H1 (cell line): Measurements from ENCODE around the gene SCUBE2. TPM values are rescaled to one million over a fixed set of nuclear protein-coding genes. Genes with fewer than 3 reads are reported as not detected.
A peak's percentile ranks its signal among the peaks of the same experiment; 100 is the strongest.

Source experiments
- CTCF ChIA-PET: fragments of 300-600 bp; sonication (Branson Sonifier 250); formaldehyde crosslinking; loops from one replicate; lab custom pipeline; 2021; ENCODE audit not compliant: partially characterized antibody; lab: Charles Lee
- POLR2A ChIA-PET: fragments of 300-600 bp; sonication (Branson Sonifier 250); formaldehyde crosslinking; loops from one replicate; lab custom pipeline; 2021; ENCODE audit warnings: inconsistent platforms; ENCODE audit not compliant: partially characterized antibody; lab: Charles Lee
- DNase-seq, 2 experiments: peaks; one replicate each; pipeline versions ENCODE4 v3.0.0 to v3.0.0-alpha.2; 2010 to 2022; ENCODE audit warnings: low spot score in 2 of 2, low read depth in 1 of 2, mixed read lengths in 1 of 2
- FAIRE-seq: peaks from 2 replicates; lab custom pipeline; 2011; peaks lifted over from hg19 to GRCh38; lab: Jason Lieb, UNC
- H2AFZ ChIP-seq: 2 replicates; pipeline ENCODE4 v1.8.1; 2012; ENCODE audit warnings: low read length, inconsistent platforms
- H2AK5ac ChIP-seq: 2 replicates; pipeline ENCODE4 v1.6.1; 2013; ENCODE audit warnings: low read depth, low read length
- H2BK120ac ChIP-seq: replicated peaks from 2 replicates; pipeline ENCODE3; 2013; ENCODE audit warnings: low read depth, low read length, inconsistent platforms
- H2BK12ac ChIP-seq: 2 replicates; pipeline ENCODE4 v1.6.1; 2013; ENCODE audit warnings: low read depth, low read length
- H2BK15ac ChIP-seq: 2 replicates; pipeline ENCODE4 v1.6.1; 2013; ENCODE audit warnings: low read length
- H2BK20ac ChIP-seq: 2 replicates; pipeline ENCODE4 v1.6.1; 2013; ENCODE audit warnings: low read length
- H2BK5ac ChIP-seq: 2 replicates; pipeline ENCODE4 v1.6.1; 2013; ENCODE audit warnings: low read depth, low read length
- H3K14ac ChIP-seq: 2 replicates; pipeline ENCODE4 v1.6.1; 2013; ENCODE audit warnings: inconsistent platforms; ENCODE audit not compliant: insufficient read length
- H3K18ac ChIP-seq: 2 replicates; pipeline ENCODE4 v1.6.1; 2013; ENCODE audit warnings: low read length; ENCODE audit errors: extremely low read depth
- H3K23ac ChIP-seq: 2 replicates; pipeline ENCODE4 v1.6.1; 2013; ENCODE audit warnings: inconsistent platforms; ENCODE audit not compliant: insufficient read length
- H3K23me2 ChIP-seq: 2 replicates; pipeline ENCODE4 v1.6.1; 2013; ENCODE audit warnings: low read depth, low read length
- H3K27ac ChIP-seq: 2 replicates; pipeline ENCODE4 v1.6.1; 2011; ENCODE audit warnings: low read depth, low read length, inconsistent platforms
- H3K27me3 ChIP-seq, 4 experiments: replicated peaks in 1 of 4; 1 replicate in 1 of 4; 2 replicates in 3 of 4; pipeline versions ENCODE4 v1.6.1 to v1.8.1; 2011 to 2013; ENCODE audit warnings: low read length in 3 of 4, mild to moderate bottlenecking in 3 of 4, inconsistent platforms in 2 of 4, mixed read lengths in 2 of 4, moderate library complexity in 1 of 4; ENCODE audit not compliant: control insufficient read depth in 3 of 4, insufficient read depth in 3 of 4; ENCODE audit errors: extremely low read depth in 1 of 4
- H3K36me3 ChIP-seq, 4 experiments: 2 replicates each; pipeline versions ENCODE4 v1.6.1 to v1.8.1; 2011 to 2013; ENCODE audit warnings: mild to moderate bottlenecking in 4 of 4, low read length in 3 of 4, moderate library complexity in 2 of 4, control low read depth in 1 of 4, inconsistent platforms in 1 of 4; ENCODE audit not compliant: insufficient read depth in 4 of 4, control insufficient read depth in 2 of 4
- H3K4ac ChIP-seq: replicated peaks from 2 replicates; pipeline ENCODE3; 2013; ENCODE audit warnings: low read length, low read depth, mixed read lengths, inconsistent platforms; ENCODE audit not compliant: insufficient read length
- H3K4me1 ChIP-seq, 4 experiments: replicated peaks in 1 of 4; 1 replicate in 1 of 4; 2 replicates in 3 of 4; pipeline versions ENCODE4 v1.6.1 to v1.8.1; 2011 to 2013; ENCODE audit warnings: low read length in 3 of 4, inconsistent platforms in 2 of 4, mixed read lengths in 1 of 4; ENCODE audit not compliant: insufficient read depth in 4 of 4, control insufficient read depth in 3 of 4
- H3K4me2 ChIP-seq, 2 experiments: 2 replicates each; pipeline versions ENCODE4 v1.6.1 to v1.8.1; 2011 to 2013; ENCODE audit warnings: low read depth in 2 of 2, low read length in 2 of 2, control low read depth in 1 of 2, inconsistent platforms in 1 of 2, mild to moderate bottlenecking in 1 of 2; ENCODE audit not compliant: insufficient read depth in 1 of 2
- H3K4me3 ChIP-seq, 4 experiments: fragments of 200-600, 300-600 bp in 1 of 4; sonication (generic), shearing (Covaris generic), sonication (Bioruptor Twin) in 1 of 4; 2 replicates each; pipeline versions ENCODE4 v1.5.1 to v1.8.1; 2011 to 2016; ENCODE audit warnings: low read length in 4 of 4, low read depth in 3 of 4, control low read depth in 2 of 4, inconsistent platforms in 2 of 4, mild to moderate bottlenecking in 2 of 4, mixed read lengths in 1 of 4, moderate library complexity in 1 of 4; ENCODE audit not compliant: insufficient read depth in 2 of 4; ENCODE audit errors: extremely low read depth in 1 of 4
- H3K56ac ChIP-seq: replicated peaks from 2 replicates; pipeline ENCODE3; 2013; ENCODE audit warnings: low read depth, mild to moderate bottlenecking, mixed read lengths, low read length, inconsistent platforms; ENCODE audit not compliant: insufficient read length
- H3K79me1 ChIP-seq: 2 replicates; pipeline ENCODE4 v1.6.1; 2013; ENCODE audit warnings: low read depth, low read length, control low read depth
- H3K79me2 ChIP-seq, 2 experiments: 2 replicates each; pipeline versions ENCODE4 v1.6.1 to v1.8.1; 2012 to 2013; ENCODE audit warnings: low read length in 2 of 2, mild to moderate bottlenecking in 2 of 2, inconsistent platforms in 1 of 2; ENCODE audit not compliant: insufficient read depth in 2 of 2, control insufficient read depth in 1 of 2
- H3K9ac ChIP-seq, 4 experiments: replicated peaks in 1 of 4; 1 replicate in 1 of 4; 2 replicates in 3 of 4; pipeline versions ENCODE4 v1.6.1 to v1.8.1; 2011 to 2013; ENCODE audit warnings: low read depth in 3 of 4, low read length in 3 of 4, control low read depth in 2 of 4, mild to moderate bottlenecking in 2 of 4, moderate library complexity in 2 of 4, inconsistent platforms in 1 of 4; ENCODE audit errors: extremely low read depth in 1 of 4
- H3K9me3 ChIP-seq, 2 experiments: 2 replicates each; pipeline versions ENCODE4 v1.6.1 to v1.8.1; 2012 to 2013; ENCODE audit warnings: mild to moderate bottlenecking in 2 of 2, moderate library complexity in 2 of 2, control low read depth in 1 of 2, inconsistent platforms in 1 of 2, low read depth in 1 of 2, low read length in 1 of 2, mixed read lengths in 1 of 2; ENCODE audit not compliant: insufficient read depth in 2 of 2
- H4K20me1 ChIP-seq, 2 experiments: replicated peaks in 1 of 2; 2 replicates each; pipeline versions ENCODE3 to v1.8.1; 2011 to 2013; ENCODE audit warnings: inconsistent platforms in 2 of 2, low read length in 2 of 2, mild to moderate bottlenecking in 1 of 2; ENCODE audit not compliant: insufficient read depth in 2 of 2, control insufficient read depth in 1 of 2
- H4K5ac ChIP-seq: 2 replicates; pipeline ENCODE4 v1.6.1; 2013; ENCODE audit warnings: low read length, low read depth, mixed read lengths, inconsistent platforms; ENCODE audit not compliant: insufficient read length
- H4K8ac ChIP-seq: 2 replicates; pipeline ENCODE4 v1.8.0; 2013; ENCODE audit warnings: mild to moderate bottlenecking, moderate library complexity, low read length, inconsistent platforms; ENCODE audit not compliant: insufficient read depth; ENCODE audit errors: extremely low read depth
- H4K91ac ChIP-seq: replicated peaks from 2 replicates; pipeline ENCODE3; 2013; ENCODE audit warnings: low read length, mixed read lengths, inconsistent platforms; ENCODE audit not compliant: insufficient read length
- GABPA ChIP-seq: IDR thresholded peaks from 2 replicates; pipeline ENCODE4 v1.6.1; 2011; ENCODE audit warnings: mild to moderate bottlenecking, low read length, moderate library complexity, borderline replicate concordance; ENCODE audit not compliant: insufficient read depth
- KDM5A ChIP-seq: fragments of 200-600 bp; IDR thresholded peaks from 2 replicates; pipeline ENCODE4 v1.7.1; 2012; ENCODE audit warnings: mild to moderate bottlenecking, low read length, inconsistent platforms, mixed read lengths
- PHF8 ChIP-seq: fragments of 200-600 bp; sonication (generic); conservative IDR thresholded peaks from 2 replicates; pipeline ENCODE4 v1.7.1; 2012; ENCODE audit warnings: low read depth, mild to moderate bottlenecking, inconsistent platforms, low read length, moderate library complexity
- POLR2A ChIP-seq, 2 experiments: IDR thresholded peaks; 1 replicate in 1 of 2; 2 replicates in 1 of 2; pipeline ENCODE4 v1.6.1; 2011; ENCODE audit warnings: low read depth in 2 of 2, low read length in 2 of 2, mild to moderate bottlenecking in 2 of 2; ENCODE audit errors: control extremely low read depth in 1 of 2
- RNF2 ChIP-seq: fragments of 200-900, 300-1000 bp; sonication (generic); IDR thresholded peaks from 2 replicates; pipeline ENCODE4 v1.7.1; 2016; ENCODE audit warnings: borderline replicate concordance, low read depth, mild to moderate bottlenecking, antibody characterized with exemption, low read length; ENCODE audit not compliant: poor library complexity, severe bottlenecking; ENCODE audit errors: missing control alignments
- SIX5 ChIP-seq: IDR thresholded peaks from 2 replicates; pipeline ENCODE4 v1.6.1; 2011; ENCODE audit warnings: mild to moderate bottlenecking, low read depth, low read length
- TCF12 ChIP-seq: IDR thresholded peaks from 2 replicates; pipeline ENCODE4 v1.6.1; 2011; ENCODE audit warnings: low read depth, mild to moderate bottlenecking, low read length
- WGBS, 2 experiments: shearing (Covaris generic) in 1 of 2; methylation state at CpG; one replicate each; pipeline versions ENCODE4 v1.1.6 to v1.1.7; 2013 to 2015; ENCODE audit warnings: low lambda C conversion rate in 2 of 2, mixed read lengths in 2 of 2, inconsistent platforms in 1 of 2, low coverage in 1 of 2, missing lambda C conversion rate in 1 of 2; ENCODE audit not compliant: insufficient replicate concordance in 2 of 2, insufficient coverage in 1 of 2, insufficient read length in 1 of 2; ENCODE audit errors: extremely low coverage in 1 of 2, missing lambda C conversion rate in 1 of 2; 5-methylcytosine and 5-hydroxymethylcytosine counted together
- polyA plus RNA-seq, 7 experiments: library from polyadenylated mRNA; depleted of rRNA in 3 of 7; stranded (reverse) in 5 of 7; unstranded in 2 of 7; fragments of >200 nt in 5 of 7; fragments of 200-250 nt in 2 of 7; gene quantifications; 1 replicate in 5 of 7; 2 replicates in 1 of 7; 4 replicates in 1 of 7; pipeline versions ENCODE4 v1.2.1 to v1.2.3, GENCODE V29; 2011 to 2013; ENCODE audit warnings: missing spikeins in 2 of 7, mixed read lengths in 2 of 7
- total RNA-seq: library from RNA; stranded (reverse); fragmentation: NEBNext Ultra II Directional; extraction: Animal tissue kit (Norgen Biotek cat#: 25700); gene quantifications from 2 replicates; pipeline ENCODE4 v1.2.1, GENCODE V29; 2021
- TF ChIP-seq, protein P1 (sequence below): IDR thresholded peaks from 2 replicates; pipeline ENCODE4 v1.6.1; 2012; ENCODE audit warnings: inconsistent platforms

Gene SCUBE2
- total and polyA plus RNA-seq, 2 of the 8 experiments (the other 6 are each of a cell fraction or from before 2014, with no cell fraction given) = 0.29 to 1.2 TPM

DNA sequence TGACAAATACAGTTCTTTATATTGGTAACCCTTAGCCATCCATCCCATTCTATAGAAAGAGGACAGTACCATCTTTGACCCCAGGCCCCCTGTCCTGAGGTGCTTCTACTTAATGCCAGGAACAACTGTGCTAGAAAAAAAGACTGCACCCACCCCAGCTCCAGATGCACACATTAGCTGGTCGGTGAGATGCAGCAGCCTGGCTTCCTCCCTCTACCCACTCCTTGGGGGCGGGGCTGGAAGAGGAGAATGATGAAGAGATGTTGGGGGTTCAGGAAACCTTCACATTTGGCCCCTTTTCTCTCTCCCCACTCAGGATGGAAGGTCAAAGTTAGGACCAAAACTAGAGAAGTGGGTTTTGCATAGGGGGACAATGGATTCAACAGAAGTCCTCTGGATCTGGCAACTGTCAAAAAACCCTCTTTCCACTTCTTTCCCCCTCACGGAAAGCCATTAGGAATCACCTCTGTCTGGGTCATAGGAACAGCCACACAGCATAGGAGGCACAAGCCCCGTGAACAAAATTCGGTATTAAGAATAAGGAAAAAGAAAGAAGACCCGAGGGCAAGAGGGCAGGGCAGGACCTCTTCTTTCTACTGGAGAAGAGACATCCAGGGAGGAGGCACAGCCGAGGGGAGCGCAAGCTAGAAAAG lies 88.4 kb downstream of the SCUBE2 start:
- Histone ChIP-seq H3K23me2 (peaks cover 10% of the 10 kb centered on the region; the same call in 1 of the 2 replicates), H3K36me3 (no peaks in the 10 kb centered on the region), H3K4me2 (peak overlapping the region; percentile 81 to 84), H3K23ac (no peak overlapping the region), H2BK20ac (no peak overlapping the region), H2BK5ac (no peak overlapping the region), H3K79me2 (no peaks in the 10 kb centered on the region), H3K79me1 (no peaks in the 10 kb centered on the region), H4K20me1 (peaks cover 2% of the 10 kb centered on the region in 2 experiments), H3K27me3 (peaks cover 20 to 55% (median 49%) of the 10 kb centered on the region in 4 experiments), H2AK5ac (no peak overlapping the region), H3K56ac (no peak overlapping the region), H4K91ac (no peak overlapping the region), H3K4me3 (peak overlapping the region; percentile 45 to 67 (median 48)), H2BK12ac (no peak overlapping the region), H3K4ac (no peak overlapping the region), H3K4me1 (peaks cover 0 to 8% (median 6%) of the 10 kb centered on the region in 4 experiments; a peak in 6 of 7 replicates)
- CTCF ChIA-PET = interaction anchor here (1.1 to 2.1 kb wide), 4 partner anchors 11 to 92 kb away, joined by 3 to 7 read pairs (median 3); no protein-coding TSS in a partner anchor
- peak; percentile 20 for TF ChIP-seq RNF2
- no peak for TF ChIP-seq PHF8
- TF ChIP-seq SIX5 = no peak
- no peak for TF ChIP-seq GABPA
- TF ChIP-seq KDM5A = no peak
- TF ChIP-seq POLR2A (IDR thresholded peaks at IDR 0.05; ENCODE audit: control extremely low read depth in 1 of 2, low read depth in 2 of 2, low read length in 2 of 2) = no peak
- TF ChIP-seq, protein P1, sequence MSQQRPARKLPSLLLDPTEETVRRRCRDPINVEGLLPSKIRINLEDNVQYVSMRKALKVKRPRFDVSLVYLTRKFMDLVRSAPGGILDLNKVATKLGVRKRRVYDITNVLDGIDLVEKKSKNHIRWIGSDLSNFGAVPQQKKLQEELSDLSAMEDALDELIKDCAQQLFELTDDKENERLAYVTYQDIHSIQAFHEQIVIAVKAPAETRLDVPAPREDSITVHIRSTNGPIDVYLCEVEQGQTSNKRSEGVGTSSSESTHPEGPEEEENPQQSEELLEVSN = no peak
- TF ChIP-seq TCF12 = no peak
- TF ChIP-seq, all 59 proteins: peak for 1
- Histone ChIP-seq H3K9me3 (no peaks in the 10 kb centered on the region), H2BK15ac (no peak overlapping the region), H3K14ac (no peak overlapping the region), H2AFZ (no peak overlapping the region; the same call in 1 of the 2 replicates), H4K5ac (no peak overlapping the region), H3K18ac (no peak overlapping the region; the same call in 1 of the 2 replicates), H3K9ac (peak overlapping the region in 1 of 4 experiments; percentile 80; a peak in 2 of 7 replicates), H4K8ac (peak overlapping the region; percentile 42; the same call in 1 of the 2 replicates), H3K27ac (no peak overlapping the region), H2BK120ac (no peak overlapping the region)
- no peak for FAIRE-seq
- no peak for DNase-seq
- 12% methylated on average over 7 of the region's 8 CpGs; no CpG with 5 or more reads in 1 of the 2 experiments for WGBS, 2 experiments
- POLR2A ChIA-PET = interaction anchor here (0.6 to 1.4 kb wide), 5 partner anchors 11 to 453 kb away, joined by 3 to 5 read pairs (median 3); no protein-coding TSS in a partner anchor
